HAP-1 (cell line): ENCODE measurements around the gene AP1S1.
A peak's percentile ranks its signal among the peaks of the same experiment; 100 is the strongest.
"Not testable (repeated sequence)": the region's sequence is repeated elsewhere in the genome, so short reads cannot be mapped to it uniquely, and the experiment has no call there.

Source experiments
- DNase-seq, 2 experiments: peaks; one replicate each; pipeline ENCODE4 v3.0.0-alpha.2; 2016 to 2020; ENCODE audit warnings: low spot score in 2 of 2
- H3K27me3 ChIP-seq: fragments of 250-450 bp; sonication (Bioruptor Pico); 2 replicates; pipeline ENCODE4 v1.5.1; 2020; ENCODE audit warnings: low read depth, mild to moderate bottlenecking, moderate library complexity
- H3K36me3 ChIP-seq: fragments of 250-450 bp; sonication (Bioruptor Pico); replicated peaks from 2 replicates; pipeline ENCODE4 v1.5.1; 2020; ENCODE audit warnings: mild to moderate bottlenecking
- H3K4me1 ChIP-seq: fragments of 250-450 bp; sonication (Bioruptor Pico); 2 replicates; pipeline ENCODE4 v1.5.1; 2020; ENCODE audit warnings: mild to moderate bottlenecking
- H3K4me3 ChIP-seq: fragments of 250-450 bp; sonication (Bioruptor Pico); 2 replicates; pipeline ENCODE4 v1.5.1; 2020; ENCODE audit warnings: mild to moderate bottlenecking, moderate library complexity
- H3K9me3 ChIP-seq: fragments of 250-450 bp; sonication (Bioruptor Pico); 2 replicates; pipeline ENCODE4 v1.5.1; 2020; ENCODE audit warnings: mild to moderate bottlenecking, moderate library complexity
- in situ Hi-C: fragments of 300-500 bp; cut with MboI; formaldehyde crosslinking; loops from 3 replicates; pipeline ENCODE4 v1.14.3; 2020; ENCODE audit warnings: low sequenced_read_pairs, inconsistent platforms, mixed read lengths

AP1S1 gene

DNA sequence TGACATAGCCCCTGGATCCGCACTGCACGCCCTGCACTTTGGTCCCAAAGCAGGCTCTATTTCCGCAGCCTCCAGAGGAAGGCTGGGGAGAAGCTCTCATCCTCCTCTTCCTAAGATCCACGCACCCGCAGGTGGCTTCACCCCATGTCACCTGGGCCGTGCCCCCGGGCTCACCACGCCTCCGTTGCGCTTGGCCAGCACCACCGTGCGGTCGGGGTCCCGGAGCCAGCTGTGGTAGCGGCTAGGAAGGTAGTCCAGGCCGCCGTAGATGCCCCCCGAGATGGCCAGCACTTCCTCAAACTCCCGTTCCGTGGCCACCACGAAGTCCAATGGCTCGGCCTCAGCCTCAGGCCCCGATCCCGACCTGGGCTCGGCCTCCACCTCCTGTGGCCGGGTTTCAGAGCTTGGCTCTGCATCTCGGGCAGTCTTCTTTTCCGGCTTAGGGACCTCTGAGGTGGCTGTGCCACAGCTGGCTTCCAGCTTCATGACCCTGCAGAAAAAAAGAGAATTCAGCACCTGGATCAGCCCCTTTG, 20.1 kb downstream of the AP1S1 start:
- no peak overlapping the region for H3K4me3 ChIP-seq
- peaks cover 60% of the 10 kb centered on the region for H3K27me3 ChIP-seq
- H3K36me3 ChIP-seq: no peaks in the 10 kb centered on the region
- DNase-seq: no peak
- peaks cover 3% of the 10 kb centered on the region; the same call in 1 of the 2 replicates for H3K4me1 ChIP-seq
- in situ Hi-C loops: no loop called here
- no peaks in the 10 kb centered on the region for H3K9me3 ChIP-seq

DNA sequence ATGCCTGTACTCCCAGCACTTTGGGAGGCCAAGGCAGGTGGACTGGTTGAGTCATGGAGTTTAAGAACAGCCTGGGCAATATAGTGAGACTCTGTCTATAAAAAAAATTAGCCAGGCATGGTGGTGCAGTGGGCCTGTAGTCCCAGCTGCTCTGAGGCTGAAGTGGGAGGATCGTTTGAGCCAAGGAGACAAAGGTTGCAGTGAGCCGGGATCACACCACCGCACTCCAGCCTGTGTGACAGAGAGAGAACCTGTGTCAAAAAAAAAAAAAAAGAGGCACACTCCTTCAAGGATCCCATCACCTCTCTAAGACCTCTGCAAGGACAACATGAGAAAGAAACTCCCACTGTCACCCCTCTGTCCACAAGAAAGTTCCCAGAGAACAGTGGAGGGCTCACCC, 21.4 kb downstream of the AP1S1 start:
- H3K4me3 ChIP-seq: no peak overlapping the region
- peaks cover 59% of the 10 kb centered on the region for H3K27me3 ChIP-seq
- no peaks in the 10 kb centered on the region for H3K36me3 ChIP-seq
- DNase-seq: no peak
- in situ Hi-C loops: no loop called here
- no peaks in the 10 kb centered on the region for H3K9me3 ChIP-seq
- H3K4me1 ChIP-seq: no peaks in the 10 kb centered on the region; the same call in 1 of the 2 replicates

- Histone ChIP-seq H3K27me3 (peaks cover 40% of the 10 kb centered on the region), H3K4me1 (no peaks in the 10 kb centered on the region; the same call in 1 of the 2 replicates)
Measured at GRCh38 chr7:101177644-101178043, 23.4 kb downstream of the AP1S1 start.

GRCh38 chr7:101179117-101179516, 24.8 kb downstream of the AP1S1 start:
- in situ Hi-C loops: no loop called here
- DNase-seq: peak; percentile 44 to 71
- H3K4me3 ChIP-seq: no peak overlapping the region
- H3K4me1 ChIP-seq: no peaks in the 10 kb centered on the region; the same call in 1 of the 2 replicates
- no peaks in the 10 kb centered on the region for H3K9me3 ChIP-seq
- peaks cover 25% of the 10 kb centered on the region for H3K27me3 ChIP-seq
- H3K36me3 ChIP-seq: no peaks in the 10 kb centered on the region

More at GRCh38 chr7:101177644-101178043, 23.4 kb downstream of the AP1S1 start:
- Histone ChIP-seq H3K9me3 (no peaks in the 10 kb centered on the region), H3K4me3 (no peak overlapping the region), H3K36me3 (no peaks in the 10 kb centered on the region)
- in situ Hi-C loops: no loop called here
- DNase-seq: no peak

- no peaks in the 10 kb centered on the region for H3K4me1 ChIP-seq
- peak overlapping the region; percentile 17 for H3K4me3 ChIP-seq
- H3K9me3 ChIP-seq: no peaks in the 10 kb centered on the region
- DNase-seq: no peak
- no peaks in the 10 kb centered on the region for H3K36me3 ChIP-seq
- peaks cover 21% of the 10 kb centered on the region for H3K27me3 ChIP-seq
- in situ Hi-C loops: no loop called here
Measured at GRCh38 chr7:101179713-101180112, 25.4 kb downstream of the AP1S1 start.

DNA sequence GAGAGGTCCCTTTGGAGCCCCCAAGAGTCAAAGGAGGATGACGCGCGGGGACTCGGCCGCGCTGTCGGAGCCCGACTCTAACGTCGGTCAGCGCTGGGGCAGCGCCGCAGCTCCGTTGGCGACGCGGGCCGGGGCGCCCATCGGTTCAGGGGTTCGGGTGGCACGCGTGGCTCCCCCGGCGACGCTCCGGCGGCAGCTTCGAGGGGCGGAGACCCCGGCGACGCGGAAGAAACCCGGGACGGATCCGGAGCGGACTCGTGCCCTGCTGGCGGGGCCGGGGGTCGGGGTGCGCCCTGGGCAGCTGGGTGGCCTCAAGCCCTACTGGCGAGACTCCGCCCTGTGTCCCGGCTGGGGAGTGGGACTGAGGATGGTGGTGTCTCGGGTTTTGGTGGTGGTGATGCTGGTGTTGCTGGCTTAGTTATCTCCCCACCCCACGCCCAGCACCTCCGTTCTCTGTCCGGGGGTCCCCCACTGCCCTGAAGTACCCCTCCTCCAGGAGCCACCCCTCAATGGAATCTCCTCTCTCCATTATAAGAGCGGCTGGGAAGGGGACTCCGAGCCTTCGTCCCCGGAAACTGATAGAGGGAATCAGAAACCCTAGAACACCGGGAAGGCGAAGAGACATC, 26.0 kb downstream of the AP1S1 start, which contains the start of gene NAT16:
NAT16 (minus strand) TSS at position 164 of the 626 bp plus-strand sequence. CDS start 5,486 bp downstream, outside the sequence.
- Histone ChIP-seq H3K36me3 (no peaks in the 10 kb centered on the region), H3K9me3 (no peaks in the 10 kb centered on the region), H3K4me3 (peak within 1 kb of the TSS; percentile 17), H3K4me1 (no peaks in the 10 kb centered on the region), H3K27me3 (peaks cover 21% of the 10 kb centered on the region)
- in situ Hi-C loops: no loop called here
- DNase-seq: peak in 1 of 2 experiments; percentile 31

- no peak for DNase-seq
- Histone ChIP-seq H3K36me3 (no peaks in the 10 kb centered on the region), H3K9me3 (no peaks in the 10 kb centered on the region), H3K4me1 (no peaks in the 10 kb centered on the region), H3K27me3 (peaks cover 4% of the 10 kb centered on the region), H3K4me3 (no peak overlapping the region)
- in situ Hi-C loops: no loop called here
Measured at GRCh38 chr7:101185258-101185839, 31.1 kb downstream of the AP1S1 start.

DNA sequence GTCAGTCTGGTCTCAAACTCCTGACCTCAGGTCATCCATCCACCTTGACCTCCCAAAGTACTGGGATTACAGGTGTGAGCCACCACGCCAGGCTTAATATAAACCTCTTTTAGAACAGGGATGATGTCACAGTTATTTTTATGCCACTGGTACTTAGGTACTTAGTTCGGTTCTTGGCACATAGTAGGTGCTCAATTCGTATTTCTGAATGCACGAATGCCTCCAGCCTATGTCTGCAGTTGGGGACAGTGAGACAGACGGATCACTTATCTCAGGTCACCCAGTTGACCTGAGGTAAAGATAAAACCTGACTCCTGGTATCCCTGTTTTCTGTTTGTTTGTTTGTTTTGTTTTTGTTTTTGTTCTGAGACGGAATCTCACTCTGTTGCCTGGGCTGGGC, 31.9 kb downstream of the AP1S1 start:
- in situ Hi-C loops: no loop called here
- H3K27me3 ChIP-seq: no peaks in the 10 kb centered on the region
- no peak for DNase-seq

DNA sequence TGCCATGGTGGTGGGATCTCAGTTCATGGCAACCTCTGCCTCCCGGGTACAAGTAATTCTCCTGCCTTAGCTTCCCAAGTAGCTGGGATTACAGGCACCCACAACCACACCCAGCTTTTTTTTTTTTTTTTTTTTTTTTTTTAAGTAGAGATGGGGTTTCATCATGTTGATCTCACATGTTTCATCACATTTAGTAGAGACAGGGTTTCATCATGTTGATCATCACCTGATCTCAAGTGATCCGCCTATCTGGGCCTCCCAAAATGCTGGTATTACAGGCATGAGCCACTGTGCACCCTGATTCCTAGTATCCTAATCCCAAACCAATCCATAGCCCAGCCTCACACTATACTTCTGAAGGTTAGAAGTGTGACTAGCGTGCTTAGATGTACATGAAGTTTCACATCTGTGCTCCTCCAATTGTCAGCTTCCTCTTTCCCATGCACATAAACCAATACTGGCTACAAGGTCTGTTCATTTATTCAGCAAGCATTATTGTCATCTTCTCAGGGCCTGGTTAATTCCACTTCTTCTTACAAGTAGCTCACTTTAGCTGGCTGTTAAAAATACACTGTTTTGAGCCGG, 32.7 kb downstream of the AP1S1 start:
- no peaks in the 10 kb centered on the region for H3K9me3 ChIP-seq
- in situ Hi-C loops: no loop called here
- DNase-seq: no peak
- no peaks in the 10 kb centered on the region for H3K4me1 ChIP-seq
- H3K4me3 ChIP-seq: no peak overlapping the region
- no peaks in the 10 kb centered on the region for H3K27me3 ChIP-seq
- H3K36me3 ChIP-seq: no peaks in the 10 kb centered on the region

More for the DNA sequence above, 31.9 kb downstream of the AP1S1 start:
- H3K4me3 ChIP-seq: no peak overlapping the region
- no peaks in the 10 kb centered on the region for H3K4me1 ChIP-seq
- no peaks in the 10 kb centered on the region for H3K36me3 ChIP-seq
- no peaks in the 10 kb centered on the region for H3K9me3 ChIP-seq

GRCh38 chr7:101189109-101189508, 34.8 kb downstream of the AP1S1 start:
- H3K4me3 ChIP-seq: no peak overlapping the region
- in situ Hi-C loops: no loop called here
- H3K27me3 ChIP-seq: no peaks in the 10 kb centered on the region
- H3K36me3 ChIP-seq: no peaks in the 10 kb centered on the region
- H3K4me1 ChIP-seq: no peaks in the 10 kb centered on the region
- H3K9me3 ChIP-seq: no peaks in the 10 kb centered on the region
- DNase-seq: no peak

DNA sequence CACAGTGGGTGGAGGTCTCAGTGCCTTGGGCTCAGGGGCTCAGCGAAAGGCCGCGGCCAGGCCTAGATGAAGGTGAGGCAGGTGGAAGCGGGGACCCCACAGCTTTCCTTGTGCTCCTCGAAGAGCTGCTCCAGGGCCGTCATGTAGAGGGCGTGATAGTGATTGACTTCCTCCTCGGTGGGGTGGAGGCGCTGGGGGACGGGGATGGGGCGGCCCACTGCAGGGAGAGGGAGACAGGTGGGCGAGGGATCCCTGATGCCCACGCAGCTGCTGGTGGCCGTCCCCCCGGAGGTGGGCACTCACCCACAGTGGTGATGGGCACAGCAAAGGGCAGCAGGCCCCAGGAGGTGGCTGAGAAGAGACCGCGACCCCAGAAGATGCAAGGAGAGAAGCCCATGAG, 41.6 kb downstream of the AP1S1 start:
- in situ Hi-C loops: no loop called here

DNA sequence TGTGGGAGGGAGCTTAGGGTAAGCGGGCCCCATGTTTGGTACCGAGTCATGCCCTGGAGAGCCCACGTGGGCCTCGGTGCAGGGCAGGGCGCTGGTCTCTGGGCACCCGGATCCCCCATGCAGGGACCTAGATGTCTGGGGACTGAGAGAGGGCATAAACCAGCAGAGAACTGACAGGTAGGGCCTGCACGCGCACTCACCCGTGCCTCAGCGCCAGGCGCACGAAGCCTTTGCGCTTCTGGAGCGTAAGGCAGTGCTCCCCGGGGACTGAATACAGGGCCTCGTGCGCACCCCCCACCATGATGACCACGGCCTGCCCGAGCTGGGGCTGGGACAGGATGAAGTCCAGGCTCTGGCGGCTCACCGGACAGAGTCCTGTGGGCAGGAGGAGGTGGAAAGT, 43.7 kb downstream of the AP1S1 start:
- Histone ChIP-seq H3K36me3 (no peaks in the 10 kb centered on the region), H3K4me3 (no peak overlapping the region), H3K9me3 (no peaks in the 10 kb centered on the region), H3K4me1 (no peaks in the 10 kb centered on the region), H3K27me3 (no peaks in the 10 kb centered on the region)
- in situ Hi-C loops: no loop called here
- no peak for DNase-seq

More for the DNA sequence above, 41.6 kb downstream of the AP1S1 start:
- Histone ChIP-seq H3K4me3 (no peak overlapping the region), H3K36me3 (no peaks in the 10 kb centered on the region), H3K9me3 (no peaks in the 10 kb centered on the region), H3K27me3 (no peaks in the 10 kb centered on the region), H3K4me1 (no peaks in the 10 kb centered on the region)
- no peak for DNase-seq

DNA sequence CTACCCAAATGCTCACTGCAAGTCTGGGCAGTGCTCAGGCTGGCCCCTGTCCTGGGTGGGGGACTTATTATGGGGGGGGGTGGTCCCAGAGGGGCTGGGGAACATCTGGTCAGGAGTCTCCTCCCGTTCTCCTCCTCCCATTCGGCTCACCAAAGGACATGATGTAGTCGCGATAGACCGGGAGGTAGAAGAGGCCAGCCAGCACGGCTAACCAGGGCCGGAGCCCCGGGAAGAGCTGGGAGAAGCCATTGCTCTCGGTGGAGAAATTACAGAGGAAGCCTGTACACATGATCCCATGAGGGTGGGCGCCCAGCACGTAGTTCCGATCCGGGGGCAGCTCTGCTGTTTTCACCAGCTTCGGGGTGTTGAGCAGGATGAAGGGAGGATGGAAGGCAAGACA, 44.2 kb downstream of the AP1S1 start:
- no peaks in the 10 kb centered on the region for H3K9me3 ChIP-seq
- H3K36me3 ChIP-seq: no peaks in the 10 kb centered on the region
- H3K4me3 ChIP-seq: no peak overlapping the region
- in situ Hi-C loops: no loop called here
- no peaks in the 10 kb centered on the region for H3K27me3 ChIP-seq
- DNase-seq: no peak
- no peaks in the 10 kb centered on the region for H3K4me1 ChIP-seq

DNA sequence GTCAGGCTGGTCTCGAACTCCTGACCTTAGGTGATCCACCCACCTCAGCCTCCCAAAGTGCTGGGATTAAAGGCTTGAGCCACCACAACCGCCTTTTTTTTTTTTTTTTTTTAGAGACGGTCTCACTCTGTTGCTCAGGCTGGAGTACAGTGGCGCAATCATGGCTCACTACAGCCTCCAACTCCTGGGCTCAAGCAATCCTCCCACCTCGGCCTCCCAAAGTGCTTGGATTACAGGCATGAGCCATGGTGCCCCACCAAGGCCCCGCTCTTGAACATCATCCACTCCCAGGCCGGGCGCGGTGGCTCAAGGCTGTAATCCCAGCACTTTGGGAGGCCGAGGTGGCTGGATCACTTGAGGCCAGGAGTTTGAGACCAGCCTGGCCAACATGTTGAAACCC, 45.2 kb downstream of the AP1S1 start:
- H3K4me3 ChIP-seq, H3K27me3 ChIP-seq, H3K36me3 ChIP-seq, DNase-seq, in situ Hi-C loops, H3K9me3 ChIP-seq, H3K4me1 ChIP-seq: not testable (repeated sequence)
